ENCODE measurements around the gene PDE6D.
A peak's percentile ranks its signal among the peaks of the same experiment; 100 is the strongest.
"Not testable (repeated sequence)": the region's sequence is repeated elsewhere in the genome, so short reads cannot be mapped to it uniquely, and the experiment has no call there.

Gene PDE6D

GRCh38 chr2:231720292-231720986 is 60.6 kb downstream of the PDE6D start:
- Histone ChIP-seq H3K36me3 (peaks cover 7% of the 10 kb centered on the region), H3K27ac (no peak overlapping the region), H3K9ac (no peak overlapping the region), H3K4me3 (no peak overlapping the region), H3K9me3 (no peaks in the 10 kb centered on the region), H4K20me1 (peaks cover 11% of the 10 kb centered on the region), H3K4me2 (no peak overlapping the region), H3K27me3 (no peaks in the 10 kb centered on the region), H3K4me1 (peaks cover 79% of the 10 kb centered on the region)
- no peak for TF ChIP-seq Cebpa-rat (IDR thresholded peaks at IDR 0.05)

GRCh38 chr2:231718799-231719198 is 62.3 kb downstream of the PDE6D start:
- TF ChIP-seq Cebpa-rat (IDR thresholded peaks at IDR 0.05) = no peak
- no peaks in the 10 kb centered on the region for H3K27me3 ChIP-seq
- H4K20me1 ChIP-seq = peaks cover 27% of the 10 kb centered on the region
- no peak overlapping the region for H3K4me3 ChIP-seq
- H3K36me3 ChIP-seq = peaks cover 19% of the 10 kb centered on the region
- H3K27ac ChIP-seq = peak overlapping the region; percentile 95
- H3K4me2 ChIP-seq = peak overlapping the region; percentile 95
- peaks cover 96% of the 10 kb centered on the region for H3K4me1 ChIP-seq
- peak overlapping the region; percentile 81 for H3K9ac ChIP-seq
- H3K9me3 ChIP-seq = no peaks in the 10 kb centered on the region

GRCh38 chr2:231717281-231718171 is 63.6 kb downstream of the PDE6D start:
- no peaks in the 10 kb centered on the region for H3K27me3 ChIP-seq
- H3K27ac ChIP-seq = peak overlapping the region; percentile 95
- H3K9ac ChIP-seq = peak overlapping the region; percentile 81
- peaks cover 94% of the 10 kb centered on the region for H3K4me1 ChIP-seq
- peak overlapping the region; percentile 95 for H3K4me2 ChIP-seq
- peak overlapping the region; percentile 48 for H3K4me3 ChIP-seq
- no peak for TF ChIP-seq Cebpa-rat (IDR thresholded peaks at IDR 0.05)
- H3K9me3 ChIP-seq = no peaks in the 10 kb centered on the region
- peaks cover 40% of the 10 kb centered on the region for H4K20me1 ChIP-seq
- peaks cover 29% of the 10 kb centered on the region for H3K36me3 ChIP-seq

- Histone ChIP-seq H3K27me3 (no peaks in the 10 kb centered on the region), H3K27ac (peak overlapping the region; percentile 64), H4K20me1 (peaks cover 48% of the 10 kb centered on the region), H3K36me3 (peaks cover 36% of the 10 kb centered on the region), H3K9ac (peak overlapping the region; percentile 3; the same call in 1 of the 2 replicates), H3K4me3 (no peak overlapping the region), H3K4me1 (peaks cover 94% of the 10 kb centered on the region), H3K9me3 (no peaks in the 10 kb centered on the region), H3K4me2 (peak overlapping the region; percentile 95)
- TF ChIP-seq Cebpa-rat (IDR thresholded peaks at IDR 0.05) = no peak
These were observed 64.3 kb downstream of the PDE6D start for GRCh38 chr2:231716666-231717280.

GRCh38 chr2:231715988-231716616 is 65.0 kb downstream of the PDE6D start:
- H3K9me3 ChIP-seq = no peaks in the 10 kb centered on the region
- no peak for TF ChIP-seq Cebpa-rat (IDR thresholded peaks at IDR 0.05)
- peak overlapping the region; percentile 64 for H3K27ac ChIP-seq
- H3K4me2 ChIP-seq = peak overlapping the region; percentile 95
- peaks cover 89% of the 10 kb centered on the region for H3K4me1 ChIP-seq
- no peak overlapping the region for H3K4me3 ChIP-seq
- H4K20me1 ChIP-seq = peaks cover 54% of the 10 kb centered on the region
- H3K36me3 ChIP-seq = peaks cover 43% of the 10 kb centered on the region
- H3K27me3 ChIP-seq = no peaks in the 10 kb centered on the region
- H3K9ac ChIP-seq = peak overlapping the region; percentile 3; the same call in 1 of the 2 replicates

- peaks cover 83% of the 10 kb centered on the region for H3K4me1 ChIP-seq
- H3K36me3 ChIP-seq = peaks cover 49% of the 10 kb centered on the region
- no peaks in the 10 kb centered on the region for H3K27me3 ChIP-seq
- H3K27ac ChIP-seq = peak overlapping the region; percentile 64; the same call in 1 of the 2 replicates
- no peak for TF ChIP-seq Cebpa-rat (IDR thresholded peaks at IDR 0.05)
- H4K20me1 ChIP-seq = peaks cover 61% of the 10 kb centered on the region
- peak overlapping the region; percentile 3; the same call in 1 of the 2 replicates for H3K9ac ChIP-seq
- no peak overlapping the region for H3K4me3 ChIP-seq
- no peaks in the 10 kb centered on the region for H3K9me3 ChIP-seq
- peak overlapping the region; percentile 95 for H3K4me2 ChIP-seq
These were observed 65.6 kb downstream of the PDE6D start for GRCh38 chr2:231715499-231715837.

GRCh38 chr2:231714639-231715498 is 66.2 kb downstream of the PDE6D start:
- peak overlapping the region; percentile 62 for H3K9ac ChIP-seq
- H3K9me3 ChIP-seq = no peaks in the 10 kb centered on the region
- H4K20me1 ChIP-seq = peaks cover 67% of the 10 kb centered on the region
- H3K27ac ChIP-seq = peak overlapping the region; percentile 74
- no peaks in the 10 kb centered on the region for H3K27me3 ChIP-seq
- peaks cover 78% of the 10 kb centered on the region for H3K4me1 ChIP-seq
- H3K4me3 ChIP-seq = peak overlapping the region; percentile 50
- H3K4me2 ChIP-seq = peak overlapping the region; percentile 95
- peaks cover 55% of the 10 kb centered on the region for H3K36me3 ChIP-seq
- no peak for TF ChIP-seq Cebpa-rat (IDR thresholded peaks at IDR 0.05)

GRCh38 chr2:231713730-231714638 is 67.1 kb downstream of the PDE6D start:
- Histone ChIP-seq H3K9ac (peak overlapping the region; percentile 62), H4K20me1 (peaks cover 76% of the 10 kb centered on the region), H3K27me3 (no peaks in the 10 kb centered on the region), H3K9me3 (no peaks in the 10 kb centered on the region), H3K36me3 (peaks cover 64% of the 10 kb centered on the region), H3K27ac (peak overlapping the region; percentile 74), H3K4me1 (peaks cover 69% of the 10 kb centered on the region), H3K4me3 (peak overlapping the region; percentile 55), H3K4me2 (peak overlapping the region; percentile 95)
- no peak for TF ChIP-seq Cebpa-rat (IDR thresholded peaks at IDR 0.05)

- Histone ChIP-seq H3K9ac (peak overlapping the region; percentile 62), H3K27ac (peak overlapping the region; percentile 74), H3K4me3 (peak overlapping the region; percentile 55), H3K4me1 (peaks cover 63% of the 10 kb centered on the region), H3K36me3 (peaks cover 67% of the 10 kb centered on the region), H3K4me2 (peak overlapping the region; percentile 95), H4K20me1 (peaks cover 82% of the 10 kb centered on the region)
- not testable (repeated sequence) for H3K9me3 ChIP-seq, H3K27me3 ChIP-seq
These were observed 67.7 kb downstream of the PDE6D start for GRCh38 chr2:231713406-231713729.

GRCh38 chr2:231712451-231713021 is 68.5 kb downstream of the PDE6D start:
- peaks cover 82% of the 10 kb centered on the region for H4K20me1 ChIP-seq
- peak overlapping the region; percentile 100 for H3K4me3 ChIP-seq
- peak overlapping the region; percentile 100 for H3K9ac ChIP-seq

More at GRCh38 chr2:231712451-231713021, 68.5 kb downstream of the PDE6D start:
- Histone ChIP-seq H3K27ac (peak overlapping the region; percentile 100), H3K36me3 (peaks cover 67% of the 10 kb centered on the region), H3K4me1 (peaks cover 55% of the 10 kb centered on the region), H3K4me2 (peak overlapping the region; percentile 100)
- not testable (repeated sequence) for H3K27me3 ChIP-seq, H3K9me3 ChIP-seq

Measured in BLaER1 (cell line).